NB4 (cell line): ENCODE data around the gene PPP1R12B.

Experiments used
- CTCF ChIP-seq: IDR thresholded peaks from one replicate; pipeline ENCODE4 v1.5.1; 2012; ENCODE audit warnings: low read depth, low read length
- POLR2A ChIP-seq: IDR thresholded peaks from 2 replicates; pipeline ENCODE4 v1.6.1; 2011; ENCODE audit warnings: mild to moderate bottlenecking; ENCODE audit not compliant: insufficient read length; ENCODE audit errors: extremely low read depth
- TF ChIP-seq, protein P1 (sequence below): IDR thresholded peaks from 2 replicates; pipeline ENCODE4 v1.6.1; 2011; ENCODE audit warnings: low read depth, low read length

DNA sequence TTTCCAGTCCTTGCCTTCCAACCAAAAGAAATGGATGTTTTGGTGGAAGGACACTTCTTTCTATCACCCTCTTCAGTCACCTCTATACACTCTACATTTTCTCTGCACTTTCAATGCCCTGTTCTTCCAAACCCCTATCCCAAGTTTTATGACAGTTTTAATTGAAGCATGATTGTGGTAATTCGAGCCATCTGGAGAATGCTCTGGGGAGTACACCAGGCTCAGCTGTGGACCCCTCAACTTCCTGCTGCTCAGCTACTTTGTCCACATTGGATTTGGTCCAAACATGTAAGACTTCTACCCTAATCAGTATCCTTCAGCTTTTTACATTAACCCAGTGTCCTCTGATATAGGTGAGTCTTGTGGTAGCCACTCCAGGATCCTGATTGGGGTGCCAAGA is 232.1 kb downstream of the PPP1R12B start:
- TF ChIP-seq CTCF (no peak), POLR2A (no peak)
- TF ChIP-seq, protein P1, sequence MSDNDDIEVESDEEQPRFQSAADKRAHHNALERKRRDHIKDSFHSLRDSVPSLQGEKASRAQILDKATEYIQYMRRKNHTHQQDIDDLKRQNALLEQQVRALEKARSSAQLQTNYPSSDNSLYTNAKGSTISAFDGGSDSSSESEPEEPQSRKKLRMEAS = no peak
